Heart left ventricle (tissue), 16 donors: ENCODE data around the gene RDM1. TPM values are rescaled to one million over a fixed set of nuclear protein-coding genes. Genes with fewer than 3 reads are reported as not detected.

Experiments
- ATAC-seq, 4 donors: fragments of 200-7000 bp; cut with Tn5 transposase; one replicate each; pipeline ENCODE4 v1.9.1; 2020 to 2022; ENCODE audit warnings: moderate library complexity in 4 of 4, mild to moderate bottlenecking in 3 of 4, moderate number of reproducible peaks in 1 of 4
- DNase-seq, 5 donors: peaks; one replicate each; pipeline ENCODE4 v3.0.0-alpha.2; 2020
- H3K27ac ChIP-seq, 12 donors: fragments of 200-600 bp; sonication (generic) in 4 of 12; one replicate each; pipeline versions ENCODE4 v1.5.0 to v1.8.0; 2016 to 2022; ENCODE audit warnings: mild to moderate bottlenecking in 2 of 12
- H3K27me3 ChIP-seq, 9 donors: fragments of 200-600 bp; sonication (generic) in 2 of 9; one replicate each; pipeline versions ENCODE4 v1.5.1 to v1.8.0; 2016 to 2022; ENCODE audit warnings: mild to moderate bottlenecking in 3 of 9
- H3K36me3 ChIP-seq, 9 donors: fragments of 200-600 bp; sonication (generic) in 2 of 9; one replicate each; pipeline versions ENCODE4 v1.5.0 to v1.8.0; 2018 to 2022; ENCODE audit warnings: mild to moderate bottlenecking in 2 of 9
- H3K4me1 ChIP-seq, 12 donors: fragments of 200-600 bp; sonication (generic) in 4 of 12; one replicate each; pipeline versions ENCODE4 v1.5.0 to v1.8.0; 2016 to 2022; ENCODE audit warnings: mild to moderate bottlenecking in 3 of 12
- H3K4me3 ChIP-seq, 12 donors: fragments of 200-600 bp; sonication (generic) in 4 of 12; one replicate each; pipeline versions ENCODE4 v1.5.0 to v1.8.0; 2017 to 2022; ENCODE audit warnings: mild to moderate bottlenecking in 9 of 12, moderate library complexity in 4 of 12
- H3K9me3 ChIP-seq, 12 donors: fragments of 200-600 bp; sonication (generic) in 4 of 12; one replicate each; pipeline versions ENCODE4 v1.5.0 to v1.8.0; 2016 to 2022; ENCODE audit warnings: mild to moderate bottlenecking in 1 of 12
- POLR2A ChIP-seq, 2 donors: fragments of 450-650 bp; IDR thresholded peaks; one replicate each; pipeline ENCODE4 v1.6.1; 2017; ENCODE audit warnings: antibody characterized with exemption in 2 of 2, mild to moderate bottlenecking in 2 of 2, moderate library complexity in 2 of 2
- WGBS, 4 donors: extraction: QIAGEN DNeasy Blood & Tissue Kit in 2 of 4; methylation state at CpG; one replicate each; pipeline versions ENCODE4 v1.1.5 to v1.1.7; 2013 to 2018; 5-methylcytosine and 5-hydroxymethylcytosine counted together
- intact Hi-C, 10 donors: fragments of 100-400 bp; cut with DNase I; formaldehyde crosslinking; loops; one replicate each; pipeline versions ENCODE4 v1.11.1 to v1.14.2; 2022
- polyA plus RNA-seq, 2 donors: library from polyadenylated mRNA; stranded (reverse); fragments of 200-250 nt; gene quantifications; one replicate each; pipeline ENCODE4 v1.2.3, GENCODE V29; 2013
- total RNA-seq, 9 donors: library from RNA; depleted of rRNA in 2 of 9; stranded (reverse); fragments of >200 nt in 2 of 9; fragmentation: NEBNext Ultra II Directional in 3 of 9; extraction: Animal tissue kit (Norgen Biotek cat#: 25700) in 3 of 9; gene quantifications; one replicate each; pipeline versions ENCODE4 v1.1.0 to v1.2.4, GENCODE V29; 2016 to 2023
- TF ChIP-seq, protein P1 (sequence below), 12 donors: fragments of 200-600 bp; sonication (generic) in 4 of 12; IDR thresholded peaks; one replicate each; pipeline versions ENCODE4 v1.5.0 to v1.8.0; 2018 to 2022; ENCODE audit warnings: antibody characterized with exemption in 12 of 12, mild to moderate bottlenecking in 5 of 12
- donor health status: ischemic (EF 13 %, LVEDD 7.1; RV severe dilation, severe dysfunction).
- donor health status: healthy with polysubstance abuse.
- donor health status: DM: no; HTN: yes; CAD: no.
- donor health status: DM: no; HTN: no; CAD: no.
- donor health status: ischemic (EF 25% LVEDD 6.9; RV normal size, moderate dysfunction).
- donor health status: ischemic (EF 25% LVEDD 5.7; RV mildly dilated, moderate dysfunction).
- donor health status: healthy.
- donor health status: DM: yes; HTN: yes; CAD: no.
- donor health status: ischemic (EF 35%, LVEDD 5.7; RV mildly dilated, moderate dysfunction).
- donor health status: nonischemic (EF 11% LVEDD 7.7; RV severe dilation, severe dysfunction).
- donor health status: DM: yes; HTN: yes; CAD: no.
- donor health status: PGD.
- donor health status: ischemic (EF 29% LVEDD 5.4; RV normal size, mild dysfunction).
- donor health status: nonischemic (EF 23%, LVEDD 6.1; RV moderate dilation, normal function).

The RDM1 gene
- total and polyA plus RNA-seq, 11 donors: 0.48 TPM; not detected in 10

DNA sequence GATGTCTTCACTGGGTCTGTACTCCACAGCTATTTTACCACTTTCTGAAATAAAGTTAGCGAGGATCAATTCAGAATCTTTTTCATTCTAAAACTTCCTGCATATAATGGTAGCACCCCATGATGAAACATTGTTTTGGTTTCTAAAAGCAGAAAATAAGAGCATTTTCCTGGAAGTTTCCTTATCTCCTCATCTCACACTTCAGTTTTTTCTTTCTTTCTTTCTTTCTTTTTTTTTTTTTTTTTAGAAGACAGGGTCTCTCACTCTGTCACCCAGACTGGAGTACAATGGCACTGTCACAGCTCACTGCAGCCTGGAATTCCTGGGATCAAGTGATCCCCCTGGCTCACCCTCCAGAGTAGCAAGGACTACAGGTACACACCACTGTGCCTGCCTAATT lies 10.3 kb downstream of the RDM1 start:
- H3K4me3 ChIP-seq: no peak overlapping the region
- WGBS, 4 donors: 94 to 99% (median 97%) methylated on average over 1 of the region's 1 CpG
- H3K36me3 ChIP-seq: no peaks in the 10 kb centered on the region
- DNase-seq: no peak
- no peak overlapping the region for H3K27ac ChIP-seq
- H3K27me3 ChIP-seq: no peaks in the 10 kb centered on the region
- TF ChIP-seq, protein P1, sequence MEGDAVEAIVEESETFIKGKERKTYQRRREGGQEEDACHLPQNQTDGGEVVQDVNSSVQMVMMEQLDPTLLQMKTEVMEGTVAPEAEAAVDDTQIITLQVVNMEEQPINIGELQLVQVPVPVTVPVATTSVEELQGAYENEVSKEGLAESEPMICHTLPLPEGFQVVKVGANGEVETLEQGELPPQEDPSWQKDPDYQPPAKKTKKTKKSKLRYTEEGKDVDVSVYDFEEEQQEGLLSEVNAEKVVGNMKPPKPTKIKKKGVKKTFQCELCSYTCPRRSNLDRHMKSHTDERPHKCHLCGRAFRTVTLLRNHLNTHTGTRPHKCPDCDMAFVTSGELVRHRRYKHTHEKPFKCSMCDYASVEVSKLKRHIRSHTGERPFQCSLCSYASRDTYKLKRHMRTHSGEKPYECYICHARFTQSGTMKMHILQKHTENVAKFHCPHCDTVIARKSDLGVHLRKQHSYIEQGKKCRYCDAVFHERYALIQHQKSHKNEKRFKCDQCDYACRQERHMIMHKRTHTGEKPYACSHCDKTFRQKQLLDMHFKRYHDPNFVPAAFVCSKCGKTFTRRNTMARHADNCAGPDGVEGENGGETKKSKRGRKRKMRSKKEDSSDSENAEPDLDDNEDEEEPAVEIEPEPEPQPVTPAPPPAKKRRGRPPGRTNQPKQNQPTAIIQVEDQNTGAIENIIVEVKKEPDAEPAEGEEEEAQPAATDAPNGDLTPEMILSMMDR (IDR thresholded peaks at IDR 0.05): no peak
- no peak for TF ChIP-seq POLR2A (IDR thresholded peaks at IDR 0.05)
- no peaks in the 10 kb centered on the region for H3K9me3 ChIP-seq
- no peak for ATAC-seq
- H3K4me1 ChIP-seq: peaks cover 0 to 3% (median 0%) of the 10 kb centered on the region in 12 donors
- intact Hi-C loops: no loop called here

DNA sequence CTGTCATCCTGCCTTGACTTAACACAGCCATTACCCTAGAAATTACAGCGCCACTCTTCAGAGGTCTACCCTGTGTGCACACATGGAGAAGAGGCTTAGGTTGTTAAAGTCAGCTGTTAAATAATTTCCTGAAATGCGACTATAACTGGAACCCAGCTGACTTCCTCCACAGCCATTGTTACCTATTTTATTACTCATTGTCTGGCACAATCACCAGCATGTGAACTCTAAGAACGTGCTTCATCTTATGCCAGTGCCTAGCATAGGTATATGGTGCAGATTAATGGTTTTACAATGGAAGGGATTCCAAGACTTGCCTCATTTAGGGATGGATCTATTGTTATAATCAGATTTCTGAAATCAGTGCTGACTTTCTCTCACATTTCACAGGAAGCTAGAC lies 11.9 kb downstream of the RDM1 start:
- no peaks in the 10 kb centered on the region for H3K9me3 ChIP-seq
- no peaks in the 10 kb centered on the region for H3K36me3 ChIP-seq
- H3K4me1 ChIP-seq: peaks cover 0 to 3% (median 0%) of the 10 kb centered on the region in 12 donors
- no peak for DNase-seq
- ATAC-seq: peak in 1 of 4 donors; percentile 50
- no peaks in the 10 kb centered on the region for H3K27me3 ChIP-seq
- no peak overlapping the region for H3K4me3 ChIP-seq
- intact Hi-C loops: no loop called here
- TF ChIP-seq, protein P1 (IDR thresholded peaks at IDR 0.05): no peak
- no peak for TF ChIP-seq POLR2A (IDR thresholded peaks at IDR 0.05)
- whole genome bisulfite sequencing, 4 donors: 48 to 75% (median 57%) methylated on average over 3 of the region's 3 CpGs
- H3K27ac ChIP-seq: no peak overlapping the region

DNA sequence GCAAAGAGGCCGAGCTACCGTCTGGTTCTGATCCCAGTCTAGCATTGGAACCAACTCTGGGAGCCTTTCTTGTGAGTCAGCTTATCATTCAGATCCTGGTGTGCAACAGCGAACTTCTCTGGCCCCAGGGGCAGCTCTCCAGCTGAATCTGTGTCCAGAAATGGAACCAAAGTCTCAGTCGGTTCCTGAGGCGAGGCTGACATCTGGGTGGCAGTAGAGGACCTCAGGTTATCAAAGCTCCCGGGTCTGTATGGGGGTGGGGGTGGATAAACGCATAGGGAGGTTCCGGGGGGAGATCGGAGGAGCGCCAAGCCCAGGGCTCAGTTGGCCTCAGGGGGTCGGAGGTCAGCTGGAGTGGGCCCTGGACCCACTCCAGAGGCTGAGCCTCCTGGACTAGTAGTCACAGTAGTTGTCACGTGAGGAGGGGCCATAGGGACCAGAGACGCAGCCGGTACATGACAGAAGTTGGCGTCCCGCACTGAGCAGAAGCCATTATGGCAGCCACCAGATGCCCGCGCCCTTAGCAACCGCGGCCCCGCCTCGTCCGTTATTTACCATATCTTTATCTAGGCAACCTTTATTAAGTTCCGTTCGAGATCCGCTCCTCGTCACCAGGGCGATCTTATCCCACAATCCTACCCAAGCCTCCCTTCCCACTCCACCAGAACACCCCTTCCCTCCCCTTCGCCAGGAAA lies 12.9 kb downstream of the RDM1 start:
- DNase-seq: no peak
- 95 to 96% (median 95%) methylated on average over 29 of the region's 29 CpGs for WGBS, 4 donors
- H3K27me3 ChIP-seq: no peaks in the 10 kb centered on the region
- ATAC-seq: no peak
- no peaks in the 10 kb centered on the region for H3K36me3 ChIP-seq
- no peaks in the 10 kb centered on the region for H3K9me3 ChIP-seq
- intact Hi-C loops: no loop called here
- no peak overlapping the region for H3K27ac ChIP-seq
- H3K4me1 ChIP-seq: peaks cover 0 to 3% (median 0%) of the 10 kb centered on the region in 12 donors
- TF ChIP-seq, protein P1 (IDR thresholded peaks at IDR 0.05): no peak
- TF ChIP-seq POLR2A (IDR thresholded peaks at IDR 0.05): no peak
- no peak overlapping the region for H3K4me3 ChIP-seq

DNA sequence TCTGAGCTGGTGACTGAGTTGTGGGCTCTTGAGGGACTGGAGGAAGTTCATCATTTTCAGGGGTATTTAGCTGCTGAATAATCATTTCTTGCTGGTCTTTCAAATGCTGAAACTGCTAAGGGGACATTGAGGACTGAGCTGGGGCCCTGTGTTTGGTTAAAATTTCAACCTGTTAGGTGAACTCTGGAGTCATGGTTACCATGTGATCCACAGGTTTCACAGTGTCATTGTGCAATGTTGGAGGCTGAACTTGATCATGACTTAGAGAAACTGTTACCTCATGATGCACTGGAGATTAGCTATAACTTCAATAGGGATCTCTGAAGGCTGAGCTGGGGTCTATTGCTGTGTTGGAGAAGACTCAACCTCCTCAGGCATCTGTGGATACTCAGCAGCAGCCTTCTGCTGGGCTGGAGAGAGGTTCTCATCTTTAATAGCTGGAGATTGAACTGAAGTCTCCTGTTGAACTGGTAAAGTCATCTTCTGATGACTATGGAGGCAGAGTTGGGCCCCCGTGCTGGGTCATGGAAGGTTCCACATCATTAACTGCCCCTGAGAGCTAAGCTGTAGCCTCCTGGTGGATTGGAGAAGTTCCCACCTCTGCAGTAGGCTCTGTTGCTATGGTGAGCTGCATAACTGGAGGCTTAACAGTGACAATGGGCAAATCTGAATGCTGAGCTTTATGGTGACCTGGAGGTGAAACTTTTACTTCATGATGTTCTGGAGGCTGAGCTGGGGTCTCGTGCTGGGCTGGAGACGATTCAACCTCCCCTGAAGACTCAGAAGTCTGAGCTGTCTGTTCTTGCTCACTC lies 15.2 kb downstream of the RDM1 start:
- H3K36me3 ChIP-seq: no peaks in the 10 kb centered on the region
- H3K4me3 ChIP-seq: no peak overlapping the region
- H3K27ac ChIP-seq: no peak overlapping the region
- no peak for TF ChIP-seq POLR2A (IDR thresholded peaks at IDR 0.05)
- TF ChIP-seq, protein P1 (IDR thresholded peaks at IDR 0.05): no peak
- ATAC-seq (no peak), DNase-seq (no peak)
- WGBS, 4 donors: 73 to 84% (median 80%) methylated on average over 3 of the region's 3 CpGs
- H3K9me3 ChIP-seq: no peaks in the 10 kb centered on the region
- intact Hi-C loops: no loop called here
- peaks cover 0 to 3% (median 0%) of the 10 kb centered on the region in 12 donors for H3K4me1 ChIP-seq
- no peaks in the 10 kb centered on the region for H3K27me3 ChIP-seq
